Hepatocyte (in vitro differentiated cells): ENCODE results near the gene CHID1.

Experiments
- EZH2phosphoT487 ChIP-seq: fragments of 200-600 bp; sonication (generic); IDR thresholded peaks from one replicate; pipeline ENCODE4 v1.6.1; 2018; ENCODE audit warnings: antibody characterized with exemption, mild to moderate bottlenecking, low read depth, moderate library complexity; ENCODE audit not compliant: unreplicated experiment, severe bottlenecking
- TF ChIP-seq, protein P1 (sequence below): fragments of 200-600 bp; sonication (generic); IDR thresholded peaks from 2 replicates; pipeline ENCODE4 v1.5.1; 2016; ENCODE audit warnings: antibody characterized with exemption, mild to moderate bottlenecking; ENCODE audit not compliant: poor library complexity

DNA sequence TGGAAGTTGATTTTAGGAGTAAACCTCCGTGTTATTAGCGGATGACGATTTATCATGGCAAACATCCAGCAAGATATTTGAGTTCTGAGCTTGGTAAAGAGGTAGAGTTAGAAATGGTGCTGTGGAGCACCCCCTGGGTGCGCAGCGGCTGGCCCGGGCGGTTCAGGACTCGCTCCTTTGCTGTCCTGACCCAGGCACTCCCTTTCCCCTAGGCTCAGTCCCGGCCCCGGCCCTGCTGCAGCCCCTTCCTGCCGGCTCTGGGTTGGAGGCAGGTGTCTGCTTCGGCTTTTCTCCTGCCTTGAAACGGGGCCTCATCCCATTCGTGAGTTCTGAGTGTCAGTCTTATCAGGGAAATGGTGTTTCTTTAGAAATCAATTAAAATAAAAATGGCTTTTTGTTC lies 48.4 kb upstream of the CHID1 start:
- no peak for TF ChIP-seq EZH2phosphoT487
- TF ChIP-seq, protein P1, sequence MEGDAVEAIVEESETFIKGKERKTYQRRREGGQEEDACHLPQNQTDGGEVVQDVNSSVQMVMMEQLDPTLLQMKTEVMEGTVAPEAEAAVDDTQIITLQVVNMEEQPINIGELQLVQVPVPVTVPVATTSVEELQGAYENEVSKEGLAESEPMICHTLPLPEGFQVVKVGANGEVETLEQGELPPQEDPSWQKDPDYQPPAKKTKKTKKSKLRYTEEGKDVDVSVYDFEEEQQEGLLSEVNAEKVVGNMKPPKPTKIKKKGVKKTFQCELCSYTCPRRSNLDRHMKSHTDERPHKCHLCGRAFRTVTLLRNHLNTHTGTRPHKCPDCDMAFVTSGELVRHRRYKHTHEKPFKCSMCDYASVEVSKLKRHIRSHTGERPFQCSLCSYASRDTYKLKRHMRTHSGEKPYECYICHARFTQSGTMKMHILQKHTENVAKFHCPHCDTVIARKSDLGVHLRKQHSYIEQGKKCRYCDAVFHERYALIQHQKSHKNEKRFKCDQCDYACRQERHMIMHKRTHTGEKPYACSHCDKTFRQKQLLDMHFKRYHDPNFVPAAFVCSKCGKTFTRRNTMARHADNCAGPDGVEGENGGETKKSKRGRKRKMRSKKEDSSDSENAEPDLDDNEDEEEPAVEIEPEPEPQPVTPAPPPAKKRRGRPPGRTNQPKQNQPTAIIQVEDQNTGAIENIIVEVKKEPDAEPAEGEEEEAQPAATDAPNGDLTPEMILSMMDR = no peak
